GM21515 (cell line): Measurements from ENCODE around the gene FADS1.
A peak's percentile ranks its signal among the peaks of the same experiment; 100 is the strongest.

ENCODE experiments used
- ATAC-seq: cut with Tn5 transposase; IDR thresholded peaks from one replicate; pipeline ENCODE4 v1.9.1; 2021; ENCODE audit not compliant: unreplicated experiment

FADS1 gene

GRCh38 chr11:61816736-61817455 is at the start of gene FADS1:
TSS of gene FADS1 (minus strand) at chr11:61817003. CDS start at chr11:61816929, 74 bp downstream.
- peak; percentile 46 for ATAC-seq

- no peak for ATAC-seq
Observed at GRCh38 chr11:61866231-61866957, 49.6 kb upstream of the FADS1 start.

- ATAC-seq = no peak
Observed at GRCh38 chr11:61864814-61865775, 48.3 kb upstream of the FADS1 start.

GRCh38 chr11:61863548-61864081 is 46.8 kb upstream of the FADS1 start:
- no peak for ATAC-seq

GRCh38 chr11:61862714-61863547 is 46.1 kb upstream of the FADS1 start:
- ATAC-seq = no peak

GRCh38 chr11:61861634-61862033 is 44.8 kb upstream of the FADS1 start:
- no peak for ATAC-seq

- no peak for ATAC-seq
Observed at GRCh38 chr11:61860054-61860903, 43.5 kb upstream of the FADS1 start.

GRCh38 chr11:61855939-61856680 is 39.3 kb upstream of the FADS1 start:
- ATAC-seq = no peak

- ATAC-seq = no peak
Observed at GRCh38 chr11:61854966-61855714, 38.3 kb upstream of the FADS1 start.

GRCh38 chr11:61854206-61854895 is 37.5 kb upstream of the FADS1 start:
- ATAC-seq = no peak

- no peak for ATAC-seq
Observed at GRCh38 chr11:61853698-61854169, 36.9 kb upstream of the FADS1 start.

GRCh38 chr11:61851900-61852295 is 35.1 kb upstream of the FADS1 start:
- ATAC-seq = no peak

GRCh38 chr11:61851113-61851899 is 34.5 kb upstream of the FADS1 start:
- ATAC-seq = no peak

GRCh38 chr11:61850687-61851086 is 33.9 kb upstream of the FADS1 start:
- no peak for ATAC-seq

GRCh38 chr11:61848631-61849030 is 31.8 kb upstream of the FADS1 start:
- no peak for ATAC-seq

- ATAC-seq = no peak
Observed at GRCh38 chr11:61847914-61848581, 31.2 kb upstream of the FADS1 start.
